HG03432 (cell line): ENCODE measurements around the gene PIK3C2A.

Experiments
- ATAC-seq: cut with Tn5 transposase; IDR thresholded peaks from one replicate; pipeline ENCODE4 v1.9.1; 2021; ENCODE audit warnings: mild to moderate bottlenecking, moderate library complexity; ENCODE audit not compliant: unreplicated experiment

PIK3C2A gene

GRCh38 chr11:17218403-17218802, 10.6 kb upstream of the PIK3C2A start:
- ATAC-seq, result no peak

- no peak for ATAC-seq
These were observed 9.6 kb upstream of the PIK3C2A start for GRCh38 chr11:17217401-17217800.

GRCh38 chr11:17214338-17214737, 6.6 kb upstream of the PIK3C2A start:
- ATAC-seq, result no peak

- ATAC-seq, result no peak
These were observed 3.5 kb upstream of the PIK3C2A start for GRCh38 chr11:17211286-17211685.

- no peak for ATAC-seq
These were observed 2.1 kb upstream of the PIK3C2A start for GRCh38 chr11:17209939-17210245.

GRCh38 chr11:17208257-17208999, 642 bp upstream of the PIK3C2A start:
- peak; percentile 63 for ATAC-seq

GRCh38 chr11:17206463-17206862, 1.3 kb downstream of the PIK3C2A start:
- no peak for ATAC-seq

GRCh38 chr11:17197431-17197898, 10.3 kb downstream of the PIK3C2A start:
- no peak for ATAC-seq

- no peak for ATAC-seq
These were observed 19.1 kb downstream of the PIK3C2A start for GRCh38 chr11:17188675-17189074.

- no peak for ATAC-seq
These were observed 20.7 kb downstream of the PIK3C2A start for GRCh38 chr11:17186932-17187692.

GRCh38 chr11:17185938-17186337, 21.8 kb downstream of the PIK3C2A start:
- ATAC-seq, result no peak

GRCh38 chr11:17184882-17185587, 22.8 kb downstream of the PIK3C2A start:
- ATAC-seq, result no peak

GRCh38 chr11:17183836-17184235, 23.9 kb downstream of the PIK3C2A start:
- ATAC-seq, result no peak

GRCh38 chr11:17179970-17180369, 27.8 kb downstream of the PIK3C2A start:
- no peak for ATAC-seq

- ATAC-seq, result no peak
These were observed 34.5 kb downstream of the PIK3C2A start for GRCh38 chr11:17173332-17173731.

- no peak for ATAC-seq
These were observed 35.9 kb downstream of the PIK3C2A start for GRCh38 chr11:17171916-17172315.

GRCh38 chr11:17171343-17171742, 36.4 kb downstream of the PIK3C2A start:
- no peak for ATAC-seq

- no peak for ATAC-seq
These were observed 37.9 kb downstream of the PIK3C2A start for GRCh38 chr11:17169876-17170275.

- no peak for ATAC-seq
These were observed 42.4 kb downstream of the PIK3C2A start for GRCh38 chr11:17165247-17165890.

GRCh38 chr11:17164361-17165246, 43.2 kb downstream of the PIK3C2A start:
- no peak for ATAC-seq
